GM04504 (cell line): ENCODE results near the gene CST7.

Experiments
- DNase-seq: peaks from one replicate; pipeline ENCODE4 v3.0.0-alpha.2; 2012; ENCODE audit warnings: low read depth

The CST7 gene

GRCh38 chr20:25003002-25003401, 53.9 kb downstream of the CST7 start:
- DNase-seq, result no peak

DNA sequence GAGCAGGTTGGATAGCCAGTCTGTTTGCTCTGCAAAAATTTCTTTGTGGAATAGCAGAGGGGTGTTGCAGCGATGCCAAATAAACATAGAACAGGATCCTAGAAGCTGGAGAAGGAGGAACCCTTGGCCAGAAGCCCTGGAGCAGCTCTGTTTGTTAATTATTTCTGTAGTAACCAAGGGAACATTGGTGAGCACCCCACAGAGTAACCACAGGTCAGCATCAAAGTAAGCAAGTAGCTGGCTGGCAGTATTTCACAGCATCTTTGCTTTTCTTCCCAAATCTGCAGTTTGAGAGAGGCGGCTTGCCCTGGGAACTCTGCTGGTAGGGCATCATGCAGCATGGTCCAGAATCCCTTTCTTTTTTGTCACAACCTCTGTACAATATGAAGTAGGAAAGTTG, 56.2 kb downstream of the CST7 start:
- no peak for DNase-seq

GRCh38 chr20:25005661-25006060, 56.6 kb downstream of the CST7 start:
- DNase-seq, result no peak

DNA sequence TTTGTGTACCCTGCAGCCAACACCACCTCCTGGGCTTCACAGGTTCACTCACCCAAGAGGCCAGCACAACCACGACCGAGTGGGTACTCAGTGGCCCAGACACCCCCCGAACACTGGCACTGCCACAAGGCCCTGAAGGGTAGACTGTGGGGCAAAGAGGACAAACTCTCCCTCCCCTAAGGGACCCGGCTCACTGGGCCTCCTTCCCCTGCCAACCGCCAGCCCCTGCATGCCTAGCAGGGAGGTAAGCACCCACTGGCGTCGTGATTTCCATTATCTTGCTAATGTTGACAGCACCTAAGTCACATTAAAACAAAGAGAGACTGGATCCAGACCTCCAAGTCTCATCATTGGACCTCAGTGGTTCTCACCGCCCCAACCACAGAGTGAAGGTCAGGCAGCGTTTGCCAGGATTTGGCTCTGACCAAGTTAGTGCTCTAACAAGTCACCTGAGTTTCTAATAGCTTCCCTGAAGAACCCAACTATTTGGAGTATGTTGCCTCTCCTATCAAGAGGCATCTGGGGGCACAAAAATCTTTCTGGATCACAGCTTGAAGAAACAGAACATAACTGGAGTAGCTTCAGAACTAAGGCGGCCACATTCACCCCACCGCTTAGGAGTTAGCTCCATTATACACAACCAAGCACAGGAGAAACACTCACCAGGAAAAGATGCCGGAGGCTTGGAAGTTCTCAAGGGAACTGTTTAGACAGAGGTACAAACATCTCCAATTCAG, 57.5 kb downstream of the CST7 start:
- DNase-seq, result no peak

DNA sequence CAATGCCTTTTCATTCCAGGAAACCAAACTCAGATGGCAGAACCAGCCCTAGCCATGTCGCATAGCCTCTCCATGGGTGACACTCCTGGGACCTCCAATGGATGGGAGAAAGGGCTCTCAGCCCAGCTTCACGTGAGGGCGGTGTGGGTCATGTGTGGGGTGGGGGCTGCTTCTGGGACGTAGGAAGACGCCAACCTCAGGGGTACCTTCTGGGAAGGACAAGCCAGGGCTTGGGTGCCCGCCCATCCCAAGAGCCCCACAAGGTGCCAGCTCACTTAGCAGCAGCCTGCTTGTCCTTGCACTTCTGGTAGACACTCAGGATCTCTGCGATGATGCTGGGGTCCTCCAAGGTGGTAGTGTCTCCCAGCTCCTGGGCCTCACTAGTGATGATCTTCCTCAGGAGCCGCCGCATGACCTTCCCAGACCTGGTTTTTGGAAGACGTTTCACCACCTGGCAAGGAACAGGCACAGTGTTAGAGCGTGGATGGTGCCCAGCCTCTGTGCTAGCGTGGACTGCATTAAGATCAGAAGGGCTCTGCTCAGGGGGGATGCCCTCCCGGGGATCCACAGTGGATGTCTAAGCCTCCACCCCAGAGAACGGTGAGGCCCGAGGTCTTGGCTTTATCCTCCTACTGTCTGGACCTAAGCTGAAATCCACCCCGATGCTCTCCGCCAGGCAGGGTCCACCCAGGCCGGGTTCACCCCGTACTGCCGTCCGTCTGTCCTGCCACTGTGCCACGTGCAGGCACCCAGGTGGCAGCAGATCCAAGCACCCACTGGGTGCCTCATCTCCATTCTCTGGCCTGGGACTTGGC, 58.6 kb downstream of the CST7 start:
- DNase-seq, result no peak

- DNase-seq, result no peak
These were observed 59.5 kb downstream of the CST7 start for GRCh38 chr20:25008388-25009217.
